RWPE1 (cell line): ENCODE results near the gene TPO.

ENCODE experiments used
- CTCF ChIA-PET: fragments of 350-600 bp; sonication (Branson Sonifier 250); formaldehyde crosslinking; extraction: SDS; loops from one replicate; lab custom pipeline; 2021; lab: Yijun Ruan, JAX
- POLR2A ChIA-PET: fragments of 400-600 bp; formaldehyde crosslinking; extraction: SDS; loops from one replicate; lab custom pipeline; 2020; ENCODE audit warnings: antibody characterized with exemption; ENCODE audit not compliant: low non-redundant PET; lab: Yijun Ruan, JAX
- DNase-seq: peaks from one replicate; pipeline ENCODE4 v3.0.0; 2012; ENCODE audit warnings: low spot score
- H3K27ac ChIP-seq: fragments of 450-650 bp; 2 replicates; pipeline ENCODE4 v1.5.1; 2017
- TF ChIP-seq, protein P1 (sequence below): fragments of 450-650 bp; conservative IDR thresholded peaks from 2 replicates; pipeline ENCODE4 v1.5.1; 2017; ENCODE audit warnings: low read depth, mild to moderate bottlenecking

Gene TPO

DNA sequence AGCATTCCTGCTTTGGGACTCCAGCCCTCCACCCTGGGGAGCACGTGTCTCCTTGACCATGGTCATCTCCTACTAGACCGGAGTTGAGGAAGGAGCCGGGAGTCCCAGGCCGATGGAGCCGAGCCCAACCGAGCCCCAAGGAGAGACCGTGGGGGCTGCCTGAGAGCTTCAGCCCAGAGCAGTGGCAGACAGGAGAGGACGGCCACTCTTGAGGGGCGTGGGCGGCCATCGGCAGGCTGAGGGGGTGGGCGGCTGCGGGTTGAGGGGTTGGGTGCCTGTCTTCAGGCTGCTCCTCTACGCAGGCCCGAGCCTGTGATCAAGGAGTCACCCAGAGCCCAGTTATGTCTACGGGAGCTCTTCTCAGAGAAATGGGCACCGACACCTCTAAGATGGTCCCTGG lies 172.4 kb downstream of the TPO start:
- CTCF ChIA-PET: interaction anchor here (0.6 to 0.9 kb wide), 3 partner anchors 34 to 182 kb away, joined by 3 to 6 read pairs (median 3); no protein-coding TSS in a partner anchor
- H3K27ac ChIP-seq: no peak overlapping the region
- TF ChIP-seq, protein P1, sequence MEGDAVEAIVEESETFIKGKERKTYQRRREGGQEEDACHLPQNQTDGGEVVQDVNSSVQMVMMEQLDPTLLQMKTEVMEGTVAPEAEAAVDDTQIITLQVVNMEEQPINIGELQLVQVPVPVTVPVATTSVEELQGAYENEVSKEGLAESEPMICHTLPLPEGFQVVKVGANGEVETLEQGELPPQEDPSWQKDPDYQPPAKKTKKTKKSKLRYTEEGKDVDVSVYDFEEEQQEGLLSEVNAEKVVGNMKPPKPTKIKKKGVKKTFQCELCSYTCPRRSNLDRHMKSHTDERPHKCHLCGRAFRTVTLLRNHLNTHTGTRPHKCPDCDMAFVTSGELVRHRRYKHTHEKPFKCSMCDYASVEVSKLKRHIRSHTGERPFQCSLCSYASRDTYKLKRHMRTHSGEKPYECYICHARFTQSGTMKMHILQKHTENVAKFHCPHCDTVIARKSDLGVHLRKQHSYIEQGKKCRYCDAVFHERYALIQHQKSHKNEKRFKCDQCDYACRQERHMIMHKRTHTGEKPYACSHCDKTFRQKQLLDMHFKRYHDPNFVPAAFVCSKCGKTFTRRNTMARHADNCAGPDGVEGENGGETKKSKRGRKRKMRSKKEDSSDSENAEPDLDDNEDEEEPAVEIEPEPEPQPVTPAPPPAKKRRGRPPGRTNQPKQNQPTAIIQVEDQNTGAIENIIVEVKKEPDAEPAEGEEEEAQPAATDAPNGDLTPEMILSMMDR: no peak
- no peak for DNase-seq
- POLR2A ChIA-PET: no interaction called here

- H3K27ac ChIP-seq: peak overlapping the region; percentile 52
- TF ChIP-seq, protein P1: no peak
- no peak for DNase-seq
- POLR2A ChIA-PET: no interaction called here
- CTCF ChIA-PET: interaction anchor here (0.6 to 0.9 kb wide), 4 partner anchors 35 to 328 kb away, joined by 3 to 6 read pairs (median 3); no protein-coding TSS in a partner anchor
Observed at GRCh38 chr2:1586251-1586922, 173.1 kb downstream of the TPO start.

GRCh38 chr2:1586923-1587840 lies 173.9 kb downstream of the TPO start:
- ChIA-PET CTCF (interaction anchor here (0.6 kb wide), 1 partner anchor 329 kb away, joined by 3 read pairs; no protein-coding TSS in a partner anchor), POLR2A (no interaction called here)
- DNase-seq: peak; percentile 36
- TF ChIP-seq, protein P1: no peak
- H3K27ac ChIP-seq: peak overlapping the region; percentile 52

DNA sequence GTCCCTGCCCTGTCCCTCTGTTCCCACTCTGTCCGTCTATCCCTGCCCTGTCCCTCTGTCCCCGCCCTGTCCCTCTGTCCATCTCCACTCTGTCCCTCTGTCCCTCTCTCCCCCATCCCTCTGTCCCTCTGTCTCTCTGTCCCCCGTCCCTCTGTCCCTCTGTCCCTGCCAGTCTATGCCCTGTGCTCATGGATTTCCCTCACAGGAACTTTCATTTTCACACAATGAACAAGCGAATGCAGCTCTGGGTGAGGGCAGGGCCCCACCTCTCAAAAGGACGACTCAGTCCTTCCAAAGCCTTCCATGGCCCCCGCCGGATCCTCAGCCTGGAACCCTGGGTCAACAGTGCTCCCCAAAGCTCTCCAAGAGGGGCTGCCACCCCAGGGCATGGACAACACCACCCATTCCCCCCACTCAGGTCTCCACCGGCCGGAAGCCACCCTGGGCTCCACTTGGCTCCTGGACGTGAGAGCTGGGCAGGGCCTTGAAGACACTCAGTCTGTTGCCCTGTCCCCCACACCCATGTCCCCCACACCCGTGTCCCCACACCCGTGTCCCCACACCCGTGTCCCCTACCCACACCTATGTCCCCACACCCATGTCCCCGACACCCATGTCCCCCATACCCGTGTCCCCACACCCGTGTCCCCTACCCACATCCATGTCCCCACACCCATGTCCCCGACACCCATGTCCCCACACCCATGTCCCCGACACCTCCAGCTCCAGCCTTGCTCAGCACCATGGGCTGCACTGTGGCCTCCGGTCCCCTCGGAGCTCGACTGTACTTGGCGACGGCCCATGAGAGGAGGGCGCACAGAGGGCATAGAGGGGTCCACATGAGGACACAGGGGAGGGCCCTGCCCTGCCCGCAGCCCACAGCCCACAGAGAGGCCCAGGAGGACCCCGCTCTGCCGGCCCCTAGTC lies 175.1 kb downstream of the TPO start:
- TF ChIP-seq, protein P1: no peak
- POLR2A ChIA-PET: no interaction called here
- no peak for DNase-seq
- no peak overlapping the region for H3K27ac ChIP-seq
- CTCF ChIA-PET: interaction anchor here (0.6 kb wide), 1 partner anchor 26 kb away, joined by 5 read pairs; no protein-coding TSS in a partner anchor

- no peak overlapping the region for H3K27ac ChIP-seq
- DNase-seq: no peak
- CTCF ChIA-PET: interaction anchor here (0.6 to 0.7 kb wide), 2 partner anchors 26 to 1124 kb away, joined by 3 to 5 read pairs; no protein-coding TSS in a partner anchor
- TF ChIP-seq, protein P1: no peak
- POLR2A ChIA-PET: no interaction called here
Observed at GRCh38 chr2:1588978-1589621, 175.8 kb downstream of the TPO start.
